Activated CD8-positive, alpha-beta T cell treated with anti-CD3 and anti-CD28 coated beads for 36 hours (primary cell): Measurements from ENCODE around the gene GPC6. TPM values are rescaled to one million over a fixed set of nuclear protein-coding genes. Genes with fewer than 3 reads are reported as not detected.

ENCODE experiments used
- ATAC-seq: fragments of 200-7000 bp; cut with Tn5 transposase; one replicate; pipeline ENCODE4 v1.10.0; 2021; ENCODE audit warnings: mild to moderate bottlenecking, moderate library complexity
- CTCF ChIA-PET: fragments of 350-600 bp; sonication (Branson Sonifier 250); formaldehyde crosslinking; loops from one replicate; lab custom pipeline; 2021; ENCODE audit warnings: antibody characterized with exemption; lab: Charles Lee
- POLR2A ChIA-PET: fragments of 350-600 bp; sonication (Branson Sonifier 250); formaldehyde crosslinking; loops from one replicate; lab custom pipeline; 2021; ENCODE audit warnings: antibody characterized with exemption; lab: Charles Lee
- DNase-seq: peaks from one replicate; pipeline ENCODE4 v3.0.0-alpha.2; 2020
- H3K27ac Mint-ChIP-seq: one replicate; pipeline ENCODE4 v1.8.0; 2021; ENCODE audit warnings: mild to moderate bottlenecking, mixed read lengths
- H3K27me3 Mint-ChIP-seq: one replicate; pipeline ENCODE4 v1.8.0; 2021; ENCODE audit warnings: mixed read lengths
- H3K36me3 Mint-ChIP-seq: one replicate; pipeline ENCODE4 v1.8.0; 2021; ENCODE audit warnings: low read depth, mixed read lengths
- H3K4me1 Mint-ChIP-seq: one replicate; pipeline ENCODE4 v1.8.0; 2021; ENCODE audit warnings: low read depth, mixed read lengths
- H3K4me3 Mint-ChIP-seq: one replicate; pipeline ENCODE4 v1.8.0; 2021; ENCODE audit warnings: mild to moderate bottlenecking, moderate library complexity, mixed read lengths
- H3K9me3 Mint-ChIP-seq: one replicate; pipeline ENCODE4 v1.8.0; 2021; ENCODE audit warnings: mixed read lengths
- CTCF ChIP-seq: fragments of 200-600 bp; IDR thresholded peaks from one replicate; pipeline ENCODE4 v1.8.0; 2022; ENCODE audit warnings: antibody characterized with exemption, mild to moderate bottlenecking
- intact Hi-C: fragments of 100-400 bp; cut with micrococcal nuclease; formaldehyde crosslinking; loops from one replicate; pipeline ENCODE4 v1.10.0; 2022
- total RNA-seq, 2 experiments: library from RNA; stranded (reverse); gene quantifications; one replicate each; pipeline ENCODE4 v1.2.3, GENCODE V29; 2021

GPC6 gene
- total RNA-seq, 2 experiments from 2014 or later = not detected

- Mint-ChIP-seq H3K4me3 (no peak overlapping the region), H3K36me3 (no peaks in the 10 kb centered on the region), H3K27me3 (no peaks in the 10 kb centered on the region), H3K27ac (no peak overlapping the region), H3K9me3 (peaks cover 3% of the 10 kb centered on the region), H3K4me1 (no peaks in the 10 kb centered on the region)
- ATAC-seq (no peak), DNase-seq (no peak)
- ChIA-PET CTCF (interaction anchor here (0.6 kb wide), 1 partner anchor 108 kb away, joined by 3 read pairs; no protein-coding TSS in a partner anchor), POLR2A (no interaction called here)
- intact Hi-C loops = no loop called here
- TF ChIP-seq CTCF = no peak
Measured at GRCh38 chr13:93256998-93257397, 30.4 kb downstream of the GPC6 start.

- POLR2A ChIA-PET = no interaction called here
- Mint-ChIP-seq H3K36me3 (no peaks in the 10 kb centered on the region), H3K4me1 (no peaks in the 10 kb centered on the region), H3K27me3 (no peaks in the 10 kb centered on the region), H3K9me3 (peaks cover 3% of the 10 kb centered on the region), H3K27ac (no peak overlapping the region), H3K4me3 (no peak overlapping the region)
- DNase-seq (no peak), ATAC-seq (no peak)
- TF ChIP-seq CTCF = no peak
- CTCF ChIA-PET = no interaction called here
- intact Hi-C loops = no loop called here
Measured at GRCh38 chr13:93259527-93260080, 33.0 kb downstream of the GPC6 start.

GRCh38 chr13:93260591-93260990 is 34.0 kb downstream of the GPC6 start:
- H3K4me3 Mint-ChIP-seq = no peak overlapping the region
- POLR2A ChIA-PET = no interaction called here
- no peaks in the 10 kb centered on the region for H3K36me3 Mint-ChIP-seq
- peaks cover 3% of the 10 kb centered on the region for H3K9me3 Mint-ChIP-seq
- intact Hi-C loops = no loop called here
- H3K27ac Mint-ChIP-seq = no peak overlapping the region
- H3K4me1 Mint-ChIP-seq = no peaks in the 10 kb centered on the region
- no peaks in the 10 kb centered on the region for H3K27me3 Mint-ChIP-seq
- no peak for TF ChIP-seq CTCF
- no peak for DNase-seq
- ATAC-seq = no peak
- CTCF ChIA-PET = no interaction called here

- ChIA-PET CTCF (no interaction called here), POLR2A (no interaction called here)
- H3K36me3 Mint-ChIP-seq = no peaks in the 10 kb centered on the region
- no peaks in the 10 kb centered on the region for H3K27me3 Mint-ChIP-seq
- H3K4me3 Mint-ChIP-seq = no peak overlapping the region
- H3K9me3 Mint-ChIP-seq = no peaks in the 10 kb centered on the region
- intact Hi-C loops = no loop called here
- no peaks in the 10 kb centered on the region for H3K4me1 Mint-ChIP-seq
- TF ChIP-seq CTCF = no peak
- DNase-seq (no peak), ATAC-seq (no peak)
- H3K27ac Mint-ChIP-seq = no peak overlapping the region
Measured at GRCh38 chr13:93262729-93263345, 36.2 kb downstream of the GPC6 start.

- TF ChIP-seq CTCF = no peak
- ATAC-seq (no peak), DNase-seq (no peak)
- no peak overlapping the region for H3K27ac Mint-ChIP-seq
- POLR2A ChIA-PET = no interaction called here
- CTCF ChIA-PET = no interaction called here
- no peaks in the 10 kb centered on the region for H3K36me3 Mint-ChIP-seq
- intact Hi-C loops = no loop called here
- no peaks in the 10 kb centered on the region for H3K9me3 Mint-ChIP-seq
- H3K27me3 Mint-ChIP-seq = peaks cover 2% of the 10 kb centered on the region
- no peaks in the 10 kb centered on the region for H3K4me1 Mint-ChIP-seq
- no peak overlapping the region for H3K4me3 Mint-ChIP-seq
Measured at GRCh38 chr13:93264876-93265275, 38.3 kb downstream of the GPC6 start.
